GM21576 (cell line): ENCODE results near the gene LAPTM5.

ENCODE experiments used
- ATAC-seq: cut with Tn5 transposase; IDR thresholded peaks from one replicate; pipeline ENCODE4 v1.9.1; 2021; ENCODE audit warnings: mild to moderate bottlenecking, moderate library complexity; ENCODE audit not compliant: unreplicated experiment

The LAPTM5 gene

DNA sequence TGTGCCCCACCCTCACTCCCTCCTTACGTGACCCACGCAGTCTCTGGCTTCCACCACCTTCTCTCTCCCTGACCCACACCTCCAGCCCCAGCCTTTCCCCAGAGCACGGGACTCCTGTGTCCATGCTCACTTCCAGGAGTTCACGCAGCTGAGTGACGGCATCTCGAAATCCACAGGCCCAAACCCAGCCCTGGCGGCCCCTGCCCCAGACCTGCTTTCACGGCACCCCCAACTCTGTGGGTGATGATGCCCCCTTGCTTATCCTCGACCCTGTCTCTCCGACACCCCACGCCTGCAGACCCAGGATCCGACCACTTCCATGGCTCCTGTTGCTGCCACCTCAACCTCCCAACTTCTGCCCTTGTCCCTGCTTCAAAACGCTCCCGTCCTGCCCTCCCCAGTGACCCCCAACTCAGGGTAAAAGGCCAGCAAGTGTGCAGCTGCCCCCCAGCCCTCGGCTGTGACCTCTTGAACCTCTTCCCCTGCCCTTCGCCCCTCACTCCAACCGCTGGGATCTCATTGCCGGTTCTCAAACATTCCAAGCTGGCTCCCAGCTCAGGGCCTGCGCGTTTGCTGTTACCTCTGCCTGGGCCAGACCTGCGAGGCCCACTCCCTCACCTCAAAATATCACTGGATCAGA, 30.4 kb upstream of the LAPTM5 start:
- no peak for ATAC-seq

DNA sequence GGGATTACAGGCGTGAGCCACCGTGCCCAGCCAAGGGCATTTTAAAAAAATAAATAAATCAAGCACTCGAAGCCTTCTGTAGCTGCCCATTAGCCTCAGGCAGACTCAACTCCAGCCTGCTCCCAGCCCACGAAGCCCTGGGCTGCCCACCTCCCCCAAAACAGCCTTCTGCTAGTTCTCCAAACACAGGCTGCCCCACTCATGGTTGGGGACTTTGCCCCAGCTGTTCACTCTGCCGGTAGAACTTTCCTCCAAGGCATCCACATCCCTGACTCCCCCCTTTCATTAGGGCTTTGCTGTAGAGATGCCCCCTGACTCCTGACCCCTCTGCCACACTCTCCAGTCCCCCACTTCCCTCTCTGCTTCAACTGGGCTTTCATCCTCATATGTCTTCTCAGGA, 29.7 kb upstream of the LAPTM5 start:
- no peak for ATAC-seq

DNA sequence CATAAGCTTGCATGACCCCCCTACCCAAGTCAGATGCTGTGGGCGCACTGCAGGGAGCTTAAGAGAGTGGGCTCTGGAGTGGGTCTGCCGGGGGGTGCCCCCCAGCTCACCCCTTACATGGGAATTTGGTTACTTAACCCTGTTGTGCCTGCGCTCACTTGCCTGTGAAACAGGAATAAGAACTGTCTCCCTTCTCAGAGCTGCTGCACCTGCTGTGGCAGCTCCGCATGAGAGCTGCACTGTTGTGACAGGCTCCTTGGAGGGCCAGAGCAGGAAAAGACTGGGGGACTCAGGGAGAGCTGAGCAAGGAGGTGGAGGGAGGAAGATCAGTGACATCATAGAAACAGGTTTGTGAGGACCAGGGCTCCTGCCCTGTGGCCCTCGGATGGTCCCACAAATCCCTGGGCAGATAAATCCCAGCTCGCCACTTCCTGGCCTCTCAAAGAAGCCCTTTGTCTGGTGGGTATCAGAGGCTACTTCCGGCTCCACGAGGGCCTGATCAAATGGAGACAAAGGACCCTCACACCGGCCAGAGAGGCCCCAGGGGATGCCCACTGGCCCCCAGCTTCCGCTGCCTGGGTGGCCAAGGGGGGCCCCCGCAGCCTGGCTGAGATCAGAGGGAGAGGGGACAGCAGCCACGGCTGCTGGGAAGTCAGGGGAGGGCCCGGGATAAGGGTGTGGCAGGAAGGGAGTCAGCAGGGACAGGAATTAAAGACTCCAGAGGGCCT, 28.9 kb upstream of the LAPTM5 start:
- no peak for ATAC-seq

DNA sequence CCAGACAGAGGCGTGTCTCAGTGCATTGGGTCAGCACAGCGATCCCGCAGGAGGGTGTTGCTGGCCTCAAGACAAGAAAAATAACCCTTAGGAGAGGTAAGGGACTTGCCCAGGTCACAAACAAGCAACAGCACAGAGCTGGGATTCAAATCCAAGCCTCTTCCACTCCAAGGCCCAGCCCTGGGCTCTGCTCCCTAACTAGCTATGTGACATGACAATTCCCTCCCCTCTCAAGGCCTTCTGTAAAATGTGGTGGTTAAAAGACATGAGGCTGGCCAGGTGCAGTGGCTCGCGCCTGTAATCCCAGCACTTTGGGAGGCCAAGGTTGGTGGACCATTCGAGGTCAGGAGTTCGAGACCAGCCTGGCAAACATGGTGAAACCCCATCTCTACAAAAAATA, 28.1 kb upstream of the LAPTM5 start:
- ATAC-seq = no peak

DNA sequence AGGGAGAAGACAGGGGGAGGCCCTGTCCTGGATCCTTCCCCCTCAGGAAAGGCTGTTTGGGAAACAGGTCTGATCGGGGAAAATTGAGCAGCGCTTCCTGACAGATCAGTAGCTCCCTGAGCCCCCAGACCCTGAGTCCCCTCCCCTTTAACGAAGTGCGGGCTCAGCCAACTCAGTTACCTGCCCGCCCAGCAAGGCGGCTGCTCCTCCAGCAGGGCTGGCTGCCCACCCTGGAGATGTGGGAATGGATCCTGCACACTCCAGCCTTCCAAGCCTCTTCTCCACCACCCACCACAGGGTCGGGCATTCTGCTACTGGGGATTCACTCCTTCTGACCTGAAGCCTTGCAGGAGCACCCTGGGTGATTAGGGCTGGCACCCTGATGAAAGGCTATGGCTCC, 27.6 kb upstream of the LAPTM5 start:
- no peak for ATAC-seq

DNA sequence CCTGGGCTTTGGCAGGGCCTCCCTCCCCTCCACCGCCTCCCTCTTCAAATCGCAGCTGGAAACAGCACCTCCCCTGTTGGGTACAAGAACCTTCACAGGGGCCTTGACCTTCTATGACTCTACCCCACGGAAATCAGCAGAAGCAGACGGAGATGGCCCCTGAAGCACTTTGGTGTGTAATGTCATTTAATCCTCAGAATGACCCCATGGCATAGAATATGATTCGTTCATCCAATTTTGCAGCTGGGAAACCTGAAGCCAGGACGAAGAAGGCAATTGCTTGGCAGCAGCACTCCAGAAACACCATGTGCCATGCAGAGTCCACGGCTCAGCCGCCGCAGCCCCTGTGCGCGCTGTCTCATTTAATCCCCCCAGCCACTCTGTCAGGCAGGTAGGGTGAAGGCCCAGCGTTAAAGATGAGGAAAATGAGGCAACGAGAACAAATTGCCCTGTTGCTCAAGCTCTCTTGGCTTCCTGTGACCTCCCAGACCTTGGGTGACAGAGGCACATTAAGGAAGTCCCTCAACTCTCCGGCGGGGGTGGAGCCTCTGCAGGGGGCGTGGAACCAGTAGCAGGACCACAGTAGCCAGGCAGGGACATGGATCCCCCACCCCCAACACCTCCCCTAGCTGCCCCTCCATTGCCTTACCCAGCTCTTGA, 25.8 kb upstream of the LAPTM5 start:
- no peak for ATAC-seq

DNA sequence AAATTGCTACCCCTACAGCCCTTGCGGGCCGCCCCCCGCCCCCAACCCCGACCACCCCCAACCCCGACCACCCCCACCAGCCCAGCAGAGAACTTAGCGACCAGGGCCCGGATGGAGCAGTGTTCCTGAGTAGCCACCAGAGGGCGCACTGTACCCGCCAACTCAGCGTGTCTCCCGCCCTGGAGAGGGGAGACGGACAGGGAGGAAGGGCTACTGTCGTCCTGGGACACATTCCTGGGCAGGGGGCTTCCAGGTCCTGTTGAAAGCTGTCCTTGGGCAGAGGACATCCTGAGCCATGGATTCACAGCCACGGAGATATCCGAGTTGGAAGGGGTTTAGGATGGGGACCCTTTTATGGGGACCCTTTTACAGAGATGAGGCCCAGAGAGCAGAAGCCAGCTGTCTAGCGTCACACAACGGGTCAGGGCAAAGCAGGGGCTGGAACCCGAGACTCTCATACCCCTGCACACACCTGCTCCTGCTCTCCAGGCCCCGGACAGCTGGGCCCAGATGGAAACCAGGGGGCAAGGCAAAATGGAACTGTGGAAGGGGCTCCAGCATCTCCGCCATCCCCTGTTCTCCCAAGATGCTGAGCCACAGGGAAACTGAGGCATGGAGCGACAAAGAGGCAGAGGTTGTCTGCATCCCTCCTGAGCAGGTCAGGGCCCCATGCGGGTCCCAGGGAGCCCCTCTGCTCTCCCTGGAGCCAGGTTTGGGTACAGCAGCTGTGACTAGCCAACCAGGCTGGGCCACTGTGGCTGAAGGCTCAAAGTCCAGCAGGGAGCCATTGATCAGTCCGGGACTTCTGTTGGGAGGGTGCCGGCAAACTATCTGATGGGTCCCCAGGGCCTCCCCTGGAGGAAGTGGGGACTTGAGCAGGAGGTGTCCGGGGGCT, 25.0 kb upstream of the LAPTM5 start:
- ATAC-seq = no peak

DNA sequence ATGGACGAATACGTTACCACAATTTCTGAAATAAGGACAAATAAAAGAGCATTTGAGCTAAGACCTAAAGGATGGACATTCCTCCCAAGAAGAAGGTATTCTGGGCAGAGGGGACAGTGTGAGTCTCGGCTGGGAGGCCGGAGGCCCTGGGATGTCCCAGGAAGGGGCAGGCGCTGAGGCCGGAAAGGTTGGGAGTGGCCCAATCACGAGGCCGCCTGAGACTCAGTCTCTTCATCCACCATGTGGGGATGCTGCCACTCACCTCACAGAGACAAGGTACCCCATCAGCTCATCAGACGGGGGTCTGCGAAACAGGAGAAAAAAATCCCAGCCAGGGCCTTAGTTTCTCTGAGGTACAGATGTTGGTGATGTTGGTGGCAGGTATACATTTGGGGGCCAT, 24.3 kb upstream of the LAPTM5 start:
- no peak for ATAC-seq

DNA sequence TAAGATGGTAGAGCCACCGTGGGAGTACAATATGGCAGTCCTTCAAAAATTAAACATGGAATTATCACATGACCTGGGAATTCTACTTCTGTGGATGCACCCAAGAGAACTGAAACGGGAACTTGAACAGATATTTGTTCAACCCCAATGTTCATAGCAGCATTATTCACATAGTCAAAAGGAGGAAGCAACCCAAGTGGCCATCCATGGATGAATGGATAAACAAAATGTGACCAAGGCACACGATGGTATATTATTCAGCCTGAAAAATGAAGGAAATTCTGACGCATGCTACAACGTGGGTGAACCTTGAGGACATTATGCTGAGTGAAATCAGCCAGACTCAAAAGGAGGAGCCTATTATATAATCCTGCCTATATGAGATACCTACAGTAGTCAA, 22.8 kb upstream of the LAPTM5 start:
- ATAC-seq = no peak

DNA sequence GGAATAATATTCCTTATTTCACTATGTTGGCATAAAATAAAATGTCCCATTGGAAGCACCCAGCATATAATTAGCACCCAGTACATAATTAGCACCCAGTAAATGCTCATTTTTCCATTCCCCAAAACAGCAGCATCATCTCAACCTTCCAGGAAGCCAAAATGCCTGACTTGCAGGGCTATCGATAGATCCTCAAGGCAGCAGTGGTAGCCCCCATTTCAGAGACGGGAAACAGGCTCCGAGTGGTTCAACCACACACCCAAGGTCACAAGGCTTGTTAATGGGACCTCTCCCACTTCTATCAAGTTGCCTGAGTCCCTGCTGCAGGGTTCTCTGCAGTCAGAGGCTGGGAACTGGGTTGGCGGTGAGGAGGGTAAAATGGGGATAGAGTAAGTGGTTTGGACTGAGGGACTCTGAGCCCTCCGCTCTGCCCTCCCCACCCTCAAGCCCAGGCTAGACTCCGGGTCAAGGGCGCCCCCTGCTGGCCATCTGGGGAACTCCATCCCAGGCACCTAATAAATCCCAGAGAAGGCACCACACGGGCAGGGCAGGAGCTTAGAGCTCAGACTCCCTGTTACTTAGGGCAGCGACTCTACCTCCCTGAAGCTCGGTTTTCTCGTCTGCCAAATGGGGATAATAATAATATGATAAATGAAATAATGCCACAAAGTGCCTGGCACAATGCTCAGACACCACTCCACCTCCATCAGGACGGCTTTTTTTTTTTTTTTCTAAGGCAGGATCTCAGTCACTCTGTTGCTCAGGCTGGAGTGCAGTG, 21.9 kb upstream of the LAPTM5 start:
- no peak for ATAC-seq

DNA sequence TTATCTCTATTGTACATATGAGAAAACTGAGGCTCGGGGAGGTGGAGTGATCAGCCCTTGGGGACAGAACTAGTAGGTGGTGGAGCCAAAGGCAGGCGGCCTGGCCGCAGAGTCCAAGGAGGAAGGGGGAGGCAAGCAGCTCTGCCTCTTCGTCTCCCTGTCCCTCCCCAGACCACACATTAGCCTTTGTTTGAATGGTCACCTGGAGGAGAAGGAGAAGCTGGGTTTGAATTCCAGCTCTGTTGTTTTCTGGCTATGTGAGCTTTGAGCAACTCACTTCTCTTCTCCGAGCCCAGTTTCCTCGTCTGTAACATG, 21.4 kb upstream of the LAPTM5 start:
- no peak for ATAC-seq

DNA sequence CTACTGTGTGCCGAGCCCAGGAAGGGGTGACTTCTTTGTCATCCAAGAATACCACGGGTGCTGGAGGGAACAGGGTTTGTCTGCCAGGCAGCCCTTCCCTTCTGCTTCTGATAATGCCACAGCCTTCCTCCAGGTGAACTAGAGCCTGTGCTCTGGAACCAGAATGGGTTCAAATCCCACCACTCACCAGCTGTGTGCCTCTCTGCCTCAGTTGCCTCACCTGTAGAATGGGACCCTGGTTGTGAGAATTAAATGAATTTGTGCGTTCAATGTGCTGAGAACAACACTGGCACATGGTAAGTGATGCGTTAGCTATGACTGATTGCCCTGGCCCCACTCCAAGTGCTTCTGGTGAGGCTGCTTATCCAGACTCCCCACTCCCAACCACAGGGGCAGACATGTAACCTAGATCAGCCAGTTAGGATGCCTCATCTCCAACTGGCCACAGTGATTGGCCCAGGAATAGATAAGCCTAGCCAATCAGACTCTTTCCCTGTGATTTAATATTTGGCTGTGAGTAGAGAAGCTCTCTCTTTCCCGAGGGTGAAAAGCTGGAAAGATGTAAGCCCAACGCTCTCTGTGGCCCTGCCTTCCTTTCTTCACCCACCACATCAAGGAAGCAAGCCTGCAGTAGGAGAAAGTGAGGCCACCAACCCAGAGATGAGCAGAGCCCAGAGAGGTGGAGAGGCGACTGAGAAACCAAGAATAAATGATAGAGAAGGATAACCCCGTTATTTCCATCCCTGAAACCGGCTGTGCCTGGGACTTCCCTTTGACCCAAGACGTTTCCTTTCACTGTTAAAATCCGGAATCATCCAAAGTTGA, 20.8 kb upstream of the LAPTM5 start:
- no peak for ATAC-seq

DNA sequence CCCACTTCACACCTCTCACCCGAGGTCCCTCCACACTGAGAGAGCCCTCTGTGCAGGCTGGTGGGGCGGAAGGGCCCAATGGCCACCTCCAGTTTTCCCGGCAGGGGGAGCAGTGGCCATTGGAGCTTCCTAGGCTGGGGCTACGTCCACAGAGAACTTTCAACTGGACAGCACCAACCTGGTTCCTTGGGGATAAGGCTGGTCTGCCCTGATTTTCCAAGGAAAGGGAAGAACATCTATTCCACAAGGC, 20.3 kb upstream of the LAPTM5 start:
- no peak for ATAC-seq

DNA sequence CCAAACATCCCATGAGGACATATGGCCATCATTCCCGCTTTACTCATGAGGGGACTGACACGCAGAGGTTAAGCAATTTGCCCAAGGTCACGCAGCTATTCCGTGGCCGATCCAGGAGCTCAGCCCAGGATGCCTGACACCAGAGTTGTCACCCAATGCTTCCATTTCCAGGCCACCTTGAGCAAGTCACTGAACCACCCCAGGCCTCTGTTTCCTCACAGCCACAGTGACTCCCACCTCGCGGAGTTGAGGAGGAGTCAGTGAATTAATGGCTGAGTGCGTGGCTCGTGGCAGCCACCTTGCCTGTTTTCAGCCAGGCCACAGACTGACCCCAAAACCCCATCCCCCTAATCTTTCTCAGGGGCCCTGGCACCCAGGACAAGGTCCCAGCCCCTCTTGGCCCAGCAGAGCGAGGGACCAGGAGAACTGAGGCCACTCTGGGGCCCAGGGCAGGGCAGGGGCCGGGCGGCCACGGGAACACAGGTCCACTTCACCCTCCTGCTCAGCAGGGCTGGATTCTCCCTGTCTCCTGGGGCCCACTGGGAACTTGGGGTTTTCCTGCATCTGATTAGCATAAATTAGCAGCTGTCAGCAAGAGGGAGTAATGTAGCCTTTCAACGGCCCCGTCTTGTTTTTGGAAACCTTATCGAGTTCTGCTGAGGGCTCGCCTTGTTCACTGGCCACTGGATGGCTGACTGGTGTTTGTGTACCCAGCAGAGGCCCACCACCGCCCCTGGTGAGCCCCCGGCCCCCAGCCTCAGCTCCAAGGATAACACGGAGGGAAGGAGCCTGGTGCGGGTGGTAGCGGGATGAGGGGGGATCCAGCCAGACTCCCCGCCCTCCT, 19.7 kb upstream of the LAPTM5 start:
- no peak for ATAC-seq

DNA sequence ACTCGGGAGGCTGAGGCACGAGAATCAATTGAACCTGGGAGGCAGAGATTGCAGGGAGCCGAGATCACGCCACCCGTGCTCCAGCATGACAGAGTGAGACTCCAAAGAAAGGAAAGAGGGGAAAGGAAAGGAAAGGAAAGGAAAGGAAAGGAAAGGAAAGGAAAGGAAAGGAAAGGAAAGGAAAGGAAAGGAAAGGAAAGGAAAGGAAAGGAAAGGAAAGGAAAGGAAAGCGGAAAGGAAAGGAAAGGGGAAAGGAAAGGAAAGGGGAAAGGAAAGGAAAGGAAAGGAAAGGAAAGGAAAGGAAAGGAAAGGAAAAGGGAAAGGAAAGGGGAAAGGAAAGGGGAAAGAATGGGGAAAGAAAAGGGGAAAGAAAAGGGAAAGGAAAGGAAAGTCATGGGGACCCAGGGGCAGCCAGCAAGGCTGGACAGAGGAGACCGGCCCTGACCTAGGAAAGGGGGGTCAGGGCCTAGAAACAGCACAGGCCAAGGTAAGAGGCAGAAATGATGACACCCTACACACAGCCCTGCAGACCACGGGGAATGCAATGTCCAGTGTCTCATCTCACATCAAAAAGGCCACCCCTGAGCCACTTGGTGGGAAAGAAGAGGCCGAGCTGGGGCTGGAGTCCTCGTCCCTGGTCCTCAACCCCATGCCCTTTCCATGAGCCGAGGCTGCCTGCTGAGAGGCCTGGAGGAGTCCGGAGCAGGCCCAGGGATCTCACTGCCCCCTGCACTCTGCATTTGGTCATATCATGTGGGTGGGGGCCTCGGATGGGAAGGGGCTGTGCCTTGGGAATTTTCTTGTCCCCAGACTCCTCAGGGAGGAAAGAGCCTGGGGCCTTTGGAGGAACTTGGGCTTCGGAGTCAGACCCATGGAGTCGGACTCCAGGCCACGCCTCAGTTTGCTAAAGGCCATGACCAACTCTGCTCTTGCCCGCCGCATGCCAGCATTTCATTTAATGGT, 18.8 kb upstream of the LAPTM5 start:
- no peak for ATAC-seq

DNA sequence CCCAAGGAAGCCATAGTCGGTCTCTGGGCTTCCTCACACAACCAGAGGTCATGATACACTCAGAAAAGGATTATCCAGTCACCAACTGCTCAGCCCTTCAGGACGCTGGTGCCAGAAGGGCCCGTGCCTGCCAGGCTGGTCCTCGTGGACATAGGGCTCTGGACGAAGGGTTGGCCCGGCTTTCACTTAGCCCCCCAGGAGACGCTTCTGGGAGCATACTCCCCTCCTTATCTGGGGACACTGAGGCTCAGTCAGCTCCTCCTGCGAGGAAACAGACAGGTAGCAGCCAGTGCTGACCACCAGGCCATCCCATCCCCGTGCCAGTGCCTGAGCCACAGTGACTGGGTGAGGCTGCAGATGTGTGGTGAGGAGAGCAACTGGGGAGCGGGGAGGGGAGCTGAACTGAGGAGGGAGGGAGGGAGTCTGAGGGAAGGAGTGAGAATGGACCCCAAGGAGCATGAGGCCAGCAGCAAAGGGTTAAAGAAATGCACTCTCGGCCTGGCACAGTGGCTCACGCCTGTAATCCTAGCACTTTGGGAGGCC, 17.9 kb upstream of the LAPTM5 start:
- no peak for ATAC-seq

DNA sequence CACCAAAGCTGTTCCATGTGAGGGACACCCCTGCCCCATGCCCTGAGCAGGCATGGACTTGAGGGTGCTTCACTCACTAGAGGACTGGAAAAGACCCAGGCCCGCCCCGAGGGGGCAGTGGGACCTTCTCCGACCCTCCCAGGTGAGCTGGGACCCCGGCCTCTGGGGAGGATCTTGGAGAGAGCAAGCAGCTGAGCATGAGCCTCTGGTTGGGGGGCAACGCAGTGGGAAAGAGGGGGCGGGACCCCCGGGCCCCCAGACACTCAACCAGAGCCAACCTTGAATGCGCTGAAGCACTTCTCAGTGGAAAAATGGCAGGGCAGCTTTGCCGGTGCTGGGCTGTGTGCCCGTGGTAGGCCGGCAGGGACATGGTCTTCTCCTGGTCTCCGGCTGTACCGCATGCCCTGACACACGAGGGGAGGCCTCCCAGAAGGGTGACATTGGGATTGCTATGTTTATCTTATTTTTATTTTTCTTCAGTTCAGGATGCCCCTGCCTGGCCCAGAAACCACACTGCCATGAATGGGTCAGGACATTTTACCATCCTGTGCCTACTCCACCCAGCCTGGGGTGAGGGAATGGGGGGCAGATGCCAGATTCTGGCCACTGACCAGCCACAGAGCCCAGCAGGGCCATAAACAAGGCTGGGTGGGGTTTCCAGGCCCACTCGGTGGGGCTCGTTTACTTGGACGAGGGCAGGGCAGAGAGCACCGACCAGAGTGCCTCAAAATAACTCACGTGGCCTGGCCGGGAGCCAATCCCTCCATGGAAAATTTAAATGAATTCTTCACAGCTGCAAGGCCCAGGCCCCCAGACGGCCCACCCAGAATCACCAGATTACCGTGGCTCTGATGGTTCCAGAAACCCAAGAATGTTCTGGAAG, 17.2 kb upstream of the LAPTM5 start:
- no peak for ATAC-seq
